GM12892 (cell line): ENCODE data around the gene ITPKB.

Experiments used
- POLR2A ChIP-seq: IDR thresholded peaks from 2 replicates; pipeline ENCODE4 v1.6.1; 2011; ENCODE audit warnings: low read depth, low read length, control low read depth
- POLR2AphosphoS5 ChIP-seq: IDR thresholded peaks from 2 replicates; pipeline ENCODE4 v1.6.1; 2011; ENCODE audit warnings: low read depth, low read length, control low read depth

DNA sequence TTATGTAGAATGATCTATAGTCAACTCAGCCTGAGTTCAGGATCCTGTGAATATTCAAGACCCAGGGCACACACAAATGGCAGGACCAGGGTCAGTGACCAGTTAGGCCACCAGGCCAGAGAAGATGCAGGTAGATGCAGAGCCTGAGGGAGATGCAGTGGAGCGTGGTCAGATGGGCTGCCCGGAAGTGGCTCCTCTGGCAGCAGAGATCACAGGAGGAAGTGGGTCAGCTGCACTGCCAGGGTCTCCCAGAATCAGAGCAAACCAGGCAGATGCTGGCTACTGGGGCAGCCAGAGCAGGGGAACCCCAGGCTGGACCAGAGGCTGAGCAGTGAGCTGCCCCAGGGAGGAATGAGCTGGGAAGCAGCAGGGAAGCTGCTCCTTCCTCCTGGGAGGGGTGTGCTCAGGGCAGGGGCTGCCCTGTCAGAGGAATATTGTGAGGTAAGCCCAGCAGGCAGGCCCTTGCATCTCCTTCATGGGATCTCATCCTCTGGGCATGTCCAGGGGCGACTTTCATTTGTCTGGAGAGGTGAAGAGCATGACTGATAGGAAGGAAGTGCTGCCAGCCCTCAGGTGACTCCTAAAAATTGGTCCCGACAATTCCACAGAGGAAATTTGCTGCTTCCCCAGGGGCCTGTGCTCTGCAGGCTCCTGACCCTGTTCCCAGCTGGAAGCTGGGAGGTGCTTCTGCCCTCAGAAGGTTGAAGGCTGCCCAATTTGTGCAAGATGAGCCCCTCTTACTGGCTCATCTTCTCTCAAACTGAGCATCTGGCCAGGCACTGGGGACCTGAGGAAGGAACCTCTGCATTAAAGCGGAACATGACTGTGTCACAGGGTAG is 141.2 kb downstream of the ITPKB start:
- TF ChIP-seq POLR2A (no peak), POLR2AphosphoS5 (no peak)
